Glutamatergic neuron (in vitro differentiated cells): Measurements from ENCODE around the gene HERPUD1. TPM values are rescaled to one million over a fixed set of nuclear protein-coding genes. Genes with fewer than 3 reads are reported as not detected.

Experiments used
- DNase-seq: peaks from one replicate; pipeline ENCODE4 v3.0.0; 2022
- H3K27ac Mint-ChIP-seq: one replicate; pipeline ENCODE4 v1.8.0; 2020; ENCODE audit warnings: mild to moderate bottlenecking, mixed read lengths, inconsistent platforms; ENCODE audit not compliant: unreplicated experiment
- H3K27me3 Mint-ChIP-seq: one replicate; pipeline ENCODE4 v1.8.0; 2020; ENCODE audit warnings: mild to moderate bottlenecking, moderate library complexity, mixed read lengths, inconsistent platforms; ENCODE audit not compliant: unreplicated experiment
- H3K36me3 Mint-ChIP-seq: one replicate; pipeline ENCODE4 v1.8.0; 2020; ENCODE audit warnings: mild to moderate bottlenecking, mixed read lengths, inconsistent platforms; ENCODE audit not compliant: unreplicated experiment
- H3K4me1 Mint-ChIP-seq: one replicate; pipeline ENCODE4 v1.8.0; 2020; ENCODE audit warnings: mild to moderate bottlenecking, low read depth, mixed read lengths, inconsistent platforms; ENCODE audit not compliant: unreplicated experiment
- H3K4me3 Mint-ChIP-seq: one replicate; pipeline ENCODE4 v1.8.0; 2020; ENCODE audit warnings: mild to moderate bottlenecking, mixed read lengths, inconsistent platforms; ENCODE audit not compliant: unreplicated experiment
- H3K9me3 Mint-ChIP-seq: one replicate; pipeline ENCODE4 v1.8.0; 2020; ENCODE audit warnings: mild to moderate bottlenecking, moderate library complexity, mixed read lengths, inconsistent platforms; ENCODE audit not compliant: unreplicated experiment
- CTCF ChIP-seq: fragments of 200-600 bp; sonication (generic); IDR thresholded peaks from one replicate; pipeline ENCODE4 v1.5.0; 2021; ENCODE audit not compliant: partially characterized antibody, unreplicated experiment
- total RNA-seq: library from RNA; stranded (reverse); fragmentation: NEBNext Ultra II Directional; extraction: Animal tissue kit (Norgen Biotek cat#: 25700); gene quantifications from one replicate; pipeline ENCODE4 v1.2.1, GENCODE V29; 2021; ENCODE audit not compliant: unreplicated experiment

The HERPUD1 gene
- total RNA-seq, 1 donor from 2014 or later, result 160 TPM

- no peaks in the 10 kb centered on the region for H3K36me3 Mint-ChIP-seq
- H3K27ac Mint-ChIP-seq, result peak overlapping the region; percentile 41
- no peaks in the 10 kb centered on the region for H3K4me1 Mint-ChIP-seq
- peaks cover 4% of the 10 kb centered on the region for H3K27me3 Mint-ChIP-seq
- DNase-seq, result peak; percentile 65
- H3K4me3 Mint-ChIP-seq, result no peak overlapping the region
- peaks cover 8% of the 10 kb centered on the region for H3K9me3 Mint-ChIP-seq
- TF ChIP-seq CTCF, result no peak
These were observed 19.2 kb downstream of the HERPUD1 start for GRCh38 chr16:56950881-56951771.

GRCh38 chr16:56953006-56953405 lies 21.1 kb downstream of the HERPUD1 start:
- H3K27me3 Mint-ChIP-seq, result peaks cover 4% of the 10 kb centered on the region
- H3K4me3 Mint-ChIP-seq, result no peak overlapping the region
- H3K4me1 Mint-ChIP-seq, result no peaks in the 10 kb centered on the region
- no peaks in the 10 kb centered on the region for H3K36me3 Mint-ChIP-seq
- TF ChIP-seq CTCF, result no peak
- peaks cover 8% of the 10 kb centered on the region for H3K9me3 Mint-ChIP-seq
- H3K27ac Mint-ChIP-seq, result no peak overlapping the region
- no peak for DNase-seq

GRCh38 chr16:56956076-56956475 lies 24.1 kb downstream of the HERPUD1 start:
- DNase-seq, result no peak
- Mint-ChIP-seq H3K4me3 (no peak overlapping the region), H3K9me3 (peaks cover 5% of the 10 kb centered on the region), H3K4me1 (no peaks in the 10 kb centered on the region), H3K36me3 (no peaks in the 10 kb centered on the region), H3K27ac (no peak overlapping the region), H3K27me3 (no peaks in the 10 kb centered on the region)
- no peak for TF ChIP-seq CTCF

- no peaks in the 10 kb centered on the region for H3K4me1 Mint-ChIP-seq
- TF ChIP-seq CTCF, result no peak
- no peak for DNase-seq
These were observed 24.8 kb downstream of the HERPUD1 start for GRCh38 chr16:56956756-56957155.

GRCh38 chr16:56960681-56961281 lies 28.8 kb downstream of the HERPUD1 start:
- no peaks in the 10 kb centered on the region for H3K36me3 Mint-ChIP-seq
- no peaks in the 10 kb centered on the region for H3K27me3 Mint-ChIP-seq
- no peak overlapping the region for H3K27ac Mint-ChIP-seq
- H3K4me1 Mint-ChIP-seq, result no peaks in the 10 kb centered on the region
- TF ChIP-seq CTCF, result no peak
- H3K9me3 Mint-ChIP-seq, result no peaks in the 10 kb centered on the region
- no peak for DNase-seq
- H3K4me3 Mint-ChIP-seq, result no peak overlapping the region

More at GRCh38 chr16:56956756-56957155, 24.8 kb downstream of the HERPUD1 start:
- H3K9me3 Mint-ChIP-seq, result peaks cover 2% of the 10 kb centered on the region
- H3K36me3 Mint-ChIP-seq, result no peaks in the 10 kb centered on the region
- no peak overlapping the region for H3K4me3 Mint-ChIP-seq
- no peaks in the 10 kb centered on the region for H3K27me3 Mint-ChIP-seq
- no peak overlapping the region for H3K27ac Mint-ChIP-seq
